Erythroblast (primary cell): Measurements from ENCODE around the gene TAS1R1.

Experiments
- GATA1 ChIP-seq: IDR thresholded peaks from 2 replicates; pipeline ENCODE4 v1.6.1; 2011; ENCODE audit warnings: low read depth, mild to moderate bottlenecking, control low read depth, low read length, moderate library complexity
- POLR2A ChIP-seq: IDR thresholded peaks from 2 replicates; pipeline ENCODE4 v1.6.1; 2011; ENCODE audit warnings: mild to moderate bottlenecking, low read length

DNA sequence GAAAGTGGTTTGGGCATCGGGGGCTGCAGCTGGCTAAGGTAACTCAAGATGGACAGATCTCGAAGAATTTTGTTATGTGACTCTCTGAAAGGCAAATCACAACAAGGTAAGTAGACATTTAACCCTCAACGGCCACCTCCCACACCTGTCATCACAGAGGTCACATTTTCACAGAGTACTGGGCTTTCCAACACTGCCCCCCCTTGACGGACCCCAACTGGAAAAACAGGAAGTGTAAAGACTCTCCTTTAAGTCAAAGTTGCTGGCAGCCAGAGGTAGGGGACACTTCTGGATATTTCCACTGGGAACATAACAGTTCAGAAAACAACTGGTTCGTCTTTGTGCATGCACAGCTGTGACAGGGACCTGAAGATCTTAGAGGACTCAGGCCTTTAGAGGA lies 23.1 kb upstream of the TAS1R1 start:
- no peak for TF ChIP-seq POLR2A
- no peak for TF ChIP-seq GATA1
